HepG2 (cell line): ENCODE results near the gene ZNF556.

ENCODE experiments used
- ATAD3A ChIP-seq: sonication (generic); formaldehyde crosslinking; IDR thresholded peaks from 2 replicates; pipeline ENCODE4 v1.4.0; 2020; ENCODE audit warnings: missing genetic modification reagents
- ATF3 ChIP-seq: sonication (generic); formaldehyde crosslinking; IDR thresholded peaks from 2 replicates; pipeline ENCODE4 v1.4.0; 2020; ENCODE audit warnings: missing genetic modification reagents
- MAZ ChIP-seq, 2 experiments: sonication (generic) in 1 of 2; formaldehyde crosslinking in 1 of 2; IDR thresholded peaks; 2 replicates each; pipeline versions ENCODE4 v1.5.0 to v1.6.1; 2012 to 2020; ENCODE audit warnings: low read depth in 2 of 2, mild to moderate bottlenecking in 2 of 2, borderline replicate concordance in 1 of 2, improper control_type of control experiment in 1 of 2, low read length in 1 of 2, missing genetic modification reagents in 1 of 2, moderate library complexity in 1 of 2
- ZNF737 ChIP-seq: sonication (generic); formaldehyde crosslinking; IDR thresholded peaks from 2 replicates; pipeline ENCODE4 v1.5.0; 2020; ENCODE audit warnings: missing genetic modification reagents, mild to moderate bottlenecking, borderline replicate concordance
- TF ChIP-seq, protein P1 (sequence below): sonication (generic); formaldehyde crosslinking; IDR thresholded peaks from 2 replicates; pipeline ENCODE4 v1.4.0; 2020; ENCODE audit warnings: missing genetic modification reagents

DNA sequence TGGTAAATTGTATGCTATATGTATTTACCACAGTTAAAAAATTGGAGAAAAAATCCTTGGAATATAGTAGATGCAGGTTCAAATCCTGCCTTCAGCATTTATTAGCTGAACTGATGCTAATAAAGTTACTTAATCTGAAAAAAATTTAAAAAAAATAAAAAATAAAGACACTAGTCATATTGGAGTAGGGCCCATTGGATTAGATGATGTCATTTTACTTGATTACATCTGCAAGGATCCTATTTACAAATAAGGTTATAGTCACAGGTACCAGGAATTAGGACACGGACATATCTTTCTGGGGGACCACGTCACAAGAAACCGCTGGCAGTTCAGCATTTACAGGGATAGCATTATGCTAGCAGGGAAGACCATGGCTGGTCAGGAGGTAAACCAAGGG lies 19.6 kb upstream of the ZNF556 start:
- TF ChIP-seq ATAD3A (CRISPR knock-in tag) (no peak), ATF3 (CRISPR knock-in tag) (no peak), ZNF737 (CRISPR knock-in tag) (no peak), MAZ (IDR thresholded peaks at IDR 0.05; ENCODE audit: borderline replicate concordance, low read depth, low read length) (no peak), MAZ (CRISPR knock-in tag; IDR thresholded peaks at IDR 0.05; ENCODE audit: low read depth) (no peak)
- TF ChIP-seq, protein P1, sequence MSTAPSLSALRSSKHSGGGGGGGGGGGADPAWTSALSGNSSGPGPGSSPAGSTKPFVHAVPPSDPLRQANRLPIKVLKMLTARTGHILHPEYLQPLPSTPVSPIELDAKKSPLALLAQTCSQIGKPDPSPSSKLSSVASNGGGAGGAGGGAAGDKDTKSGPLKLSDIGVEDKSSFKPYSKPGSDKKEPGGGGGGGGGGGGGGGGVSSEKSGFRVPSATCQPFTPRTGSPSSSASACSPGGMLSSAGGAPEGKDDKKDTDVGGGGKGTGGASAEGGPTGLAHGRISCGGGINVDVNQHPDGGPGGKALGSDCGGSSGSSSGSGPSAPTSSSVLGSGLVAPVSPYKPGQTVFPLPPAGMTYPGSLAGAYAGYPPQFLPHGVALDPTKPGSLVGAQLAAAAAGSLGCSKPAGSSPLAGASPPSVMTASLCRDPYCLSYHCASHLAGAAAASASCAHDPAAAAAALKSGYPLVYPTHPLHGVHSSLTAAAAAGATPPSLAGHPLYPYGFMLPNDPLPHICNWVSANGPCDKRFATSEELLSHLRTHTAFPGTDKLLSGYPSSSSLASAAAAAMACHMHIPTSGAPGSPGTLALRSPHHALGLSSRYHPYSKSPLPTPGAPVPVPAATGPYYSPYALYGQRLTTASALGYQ: no peak
